Kidney (tissue), 14 donors: ENCODE measurements around the gene RSL1D1. TPM values are rescaled to one million over a fixed set of nuclear protein-coding genes. Genes with fewer than 3 reads are reported as not detected.

Experiments used
- DNase-seq, 5 donors: peaks; one replicate each; pipeline ENCODE4 v3.0.0-alpha.2; 2013 to 2020
- FAIRE-seq: peaks from 2 replicates; lab custom pipeline; 2012; peaks lifted over from hg19 to GRCh38; lab: Jason Lieb, UNC
- H3K27ac ChIP-seq, 2 donors: one replicate each; pipeline ENCODE4 v1.7.0; 2013; ENCODE audit warnings: low read depth in 2 of 2, low read length in 2 of 2, inconsistent platforms in 1 of 2
- H3K27me3 ChIP-seq: one replicate; pipeline ENCODE4 v1.7.1; 2013; ENCODE audit warnings: low read length, inconsistent platforms; ENCODE audit not compliant: control insufficient read depth, insufficient read depth
- H3K36me3 ChIP-seq, 3 donors: one replicate each; pipeline versions ENCODE4 v1.7.0 to v1.7.1; 2013; ENCODE audit warnings: low read length in 3 of 3, control low read depth in 1 of 3, inconsistent platforms in 1 of 3; ENCODE audit not compliant: insufficient read depth in 3 of 3, control insufficient read depth in 2 of 3
- H3K4me1 ChIP-seq, 3 donors: one replicate each; pipeline versions ENCODE4 v1.7.0 to v1.7.1; 2013; ENCODE audit warnings: low read length in 3 of 3, inconsistent platforms in 1 of 3, low read depth in 1 of 3; ENCODE audit not compliant: control insufficient read depth in 2 of 3, insufficient read depth in 2 of 3
- H3K4me3 ChIP-seq, 3 donors: one replicate each; pipeline versions ENCODE4 v1.7.0 to v1.8.1; 2013; ENCODE audit warnings: low read length in 3 of 3, control low read depth in 1 of 3, inconsistent platforms in 1 of 3
- H3K9ac ChIP-seq, 3 donors: one replicate each; pipeline versions ENCODE4 v1.7.0 to v1.7.1; 2013; ENCODE audit warnings: low read length in 3 of 3, control low read depth in 1 of 3, inconsistent platforms in 1 of 3
- H3K9me3 ChIP-seq, 3 donors: one replicate each; pipeline versions ENCODE4 v1.7.0 to v1.7.1; 2013; ENCODE audit warnings: low read length in 3 of 3, control low read depth in 1 of 3, inconsistent platforms in 1 of 3; ENCODE audit not compliant: control insufficient read depth in 2 of 3, insufficient read depth in 1 of 3
- CTCF ChIP-seq: IDR thresholded peaks from 3 replicates; pipeline ENCODE4 v1.5.1; 2012; ENCODE audit warnings: mild to moderate bottlenecking, moderate library complexity, borderline replicate concordance; ENCODE audit not compliant: insufficient read depth; ENCODE audit errors: extremely low read depth
- intact Hi-C: fragments of 100-400 bp; cut with DNase I; formaldehyde crosslinking; loops from one replicate; pipeline ENCODE4 v1.11.1; 2022
- polyA plus RNA-seq: library from polyadenylated mRNA; stranded (reverse); fragments of 350-450 nt; fragmentation: Illumina TruSeq; extraction: RNeasy Lipid Tissue Mini Kit (QIAGEN cat#74804); gene quantifications from one replicate; pipeline ENCODE4 v1.2.3, GENCODE V29; 2014; ENCODE audit warnings: low read depth, low replicate concordance; ENCODE audit not compliant: insufficient read depth
- total RNA-seq: library from RNA; stranded (reverse); fragmentation: NEBNext Ultra II Directional; extraction: Animal tissue kit (Norgen Biotek cat#: 25700); gene quantifications from one replicate; pipeline ENCODE4 v1.2.1, GENCODE V29; 2021
- donor health status: control.
- donor health status: control.
- donor health status: control.
- donor health status: control.
- donor health status: control.
- donor health status: DM: yes; HTN: yes; CAD: no.
- donor health status: Normal renal cell carcinoma (clear cell type).

Gene RSL1D1
- total and polyA plus RNA-seq, 2 donors from 2014 or later, result 55.5 to 101 TPM

GRCh38 chr16:11896486-11897176, 45.3 kb upstream of the RSL1D1 start:
- Histone ChIP-seq H3K36me3 (peaks cover 5 to 8% (median 6%) of the 10 kb centered on the region in 3 donors), H3K4me3 (no peak overlapping the region), H3K9me3 (no peaks in the 10 kb centered on the region), H3K4me1 (peaks cover 0 to 4% (median 0%) of the 10 kb centered on the region in 3 donors), H3K9ac (no peak overlapping the region), H3K27me3 (no peaks in the 10 kb centered on the region), H3K27ac (no peak overlapping the region)
- FAIRE-seq (no peak), DNase-seq (no peak)
- no peak for TF ChIP-seq CTCF
- intact Hi-C loops, result no loop called here

GRCh38 chr16:11893571-11893970, 42.2 kb upstream of the RSL1D1 start:
- H3K36me3 ChIP-seq, result peaks cover 5 to 15% (median 7%) of the 10 kb centered on the region in 3 donors

GRCh38 chr16:11892761-11893160, 41.4 kb upstream of the RSL1D1 start:
- no peak for TF ChIP-seq CTCF
- no peak overlapping the region for H3K4me3 ChIP-seq
- H3K27me3 ChIP-seq, result no peaks in the 10 kb centered on the region
- H3K9ac ChIP-seq, result no peak overlapping the region
- DNase-seq (no peak), FAIRE-seq (no peak)
- H3K36me3 ChIP-seq, result peaks cover 5 to 15% (median 7%) of the 10 kb centered on the region in 3 donors
- intact Hi-C loops, result no loop called here
- no peaks in the 10 kb centered on the region for H3K9me3 ChIP-seq
- H3K4me1 ChIP-seq, result no peaks in the 10 kb centered on the region
- no peak overlapping the region for H3K27ac ChIP-seq

More at GRCh38 chr16:11893571-11893970, 42.2 kb upstream of the RSL1D1 start:
- Histone ChIP-seq H3K9ac (no peak overlapping the region), H3K4me1 (no peaks in the 10 kb centered on the region), H3K27ac (no peak overlapping the region), H3K27me3 (no peaks in the 10 kb centered on the region), H3K4me3 (no peak overlapping the region), H3K9me3 (no peaks in the 10 kb centered on the region)
- FAIRE-seq, result no peak
- TF ChIP-seq CTCF, result no peak
- intact Hi-C loops, result no loop called here
- DNase-seq, result no peak
